GM18498 (cell line): ENCODE data around the gene ADGRL3.

Experiments
- ATAC-seq: cut with Tn5 transposase; IDR thresholded peaks from one replicate; pipeline ENCODE4 v1.9.1; 2021; ENCODE audit warnings: mild to moderate bottlenecking, moderate library complexity; ENCODE audit not compliant: unreplicated experiment

ADGRL3 gene

DNA sequence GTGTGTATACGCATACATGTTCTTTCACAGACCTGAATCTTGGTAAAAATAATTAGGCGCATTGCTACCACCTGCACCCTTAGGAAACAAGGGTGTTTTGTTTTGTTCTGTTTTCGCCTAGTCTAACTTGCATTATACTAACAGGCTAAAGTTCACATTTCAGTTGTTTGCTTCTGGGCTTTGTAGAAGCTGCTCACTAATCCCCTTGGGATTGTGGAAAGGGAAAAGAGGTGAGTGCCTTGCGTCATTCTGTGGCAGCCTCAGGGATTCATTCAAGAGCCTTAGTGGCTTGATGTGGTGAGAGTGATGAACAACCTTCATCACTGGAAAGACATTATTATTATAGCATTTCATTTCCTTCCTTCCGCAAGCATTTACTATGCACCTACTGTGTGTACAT, 331.1 kb downstream of the ADGRL3 start:
- ATAC-seq, result no peak

DNA sequence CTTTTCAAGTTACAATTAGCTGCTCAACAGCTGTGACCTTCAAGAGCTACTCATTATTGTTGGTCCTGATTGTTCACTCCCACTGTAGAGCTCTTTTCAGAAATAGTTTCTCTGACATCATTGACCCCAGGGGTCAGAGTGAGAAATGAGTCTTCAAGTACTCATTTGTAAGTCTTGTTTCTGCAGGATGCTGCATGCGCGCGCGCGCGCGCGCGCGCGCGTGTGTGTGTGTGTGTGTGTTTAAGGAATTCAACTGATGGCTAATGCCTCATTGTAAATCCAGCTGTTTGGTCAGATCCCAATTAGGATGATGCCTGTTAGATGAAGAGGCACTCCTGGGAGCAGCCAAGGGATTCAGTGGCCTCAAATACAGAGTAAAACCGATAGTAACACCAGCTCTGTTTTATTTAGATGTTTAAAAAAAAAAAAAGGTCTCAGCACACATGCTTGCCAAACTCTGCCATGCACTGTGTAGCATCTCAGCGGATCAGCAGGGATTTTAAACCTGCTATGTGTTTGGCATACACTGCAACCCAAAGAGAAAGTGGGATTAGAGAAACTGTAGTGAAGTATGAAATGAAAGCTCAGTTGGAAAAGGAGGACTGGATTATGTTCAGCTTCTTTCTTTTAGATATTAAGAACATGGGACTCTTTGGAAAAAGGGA, 332.3 kb downstream of the ADGRL3 start:
- no peak for ATAC-seq

DNA sequence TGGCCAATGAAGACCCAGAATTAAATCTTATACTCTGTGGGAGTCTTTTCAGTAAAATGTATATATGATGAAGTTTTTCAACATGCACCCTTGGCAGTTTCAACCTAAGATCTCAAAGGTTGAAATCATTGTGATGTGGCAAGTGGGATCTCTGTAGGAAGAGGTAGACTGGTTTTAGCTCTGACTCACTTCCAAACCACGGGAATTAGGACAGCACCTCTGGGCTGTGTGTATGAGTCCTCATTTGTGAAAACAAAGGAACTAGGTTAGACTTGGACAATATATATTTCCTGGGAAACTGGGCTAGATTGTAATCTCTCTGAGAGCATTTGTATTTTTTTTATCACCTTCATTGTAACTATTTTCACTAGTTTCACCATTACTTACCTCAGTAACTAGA, 333.0 kb downstream of the ADGRL3 start:
- ATAC-seq, result no peak

DNA sequence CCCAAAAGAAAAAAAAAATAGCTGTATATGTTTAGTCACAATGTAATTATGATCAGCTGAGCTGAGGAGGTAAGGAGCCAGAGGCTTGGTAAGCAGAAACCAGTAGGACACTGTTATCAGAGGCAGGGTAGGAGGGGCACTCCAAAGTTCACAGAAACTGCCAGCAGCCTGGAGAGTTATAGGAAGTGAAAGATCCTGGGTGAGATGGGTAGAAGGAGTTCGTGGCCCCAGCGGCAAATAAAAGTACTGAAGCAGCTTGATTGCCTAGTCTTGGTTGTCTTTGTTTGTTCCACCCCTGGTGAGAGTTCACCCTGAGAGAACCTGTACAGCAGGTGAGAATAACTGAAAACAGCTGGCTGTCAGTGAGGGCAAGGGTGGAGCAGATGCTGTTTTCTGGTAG, 340.8 kb downstream of the ADGRL3 start:
- ATAC-seq, result no peak

DNA sequence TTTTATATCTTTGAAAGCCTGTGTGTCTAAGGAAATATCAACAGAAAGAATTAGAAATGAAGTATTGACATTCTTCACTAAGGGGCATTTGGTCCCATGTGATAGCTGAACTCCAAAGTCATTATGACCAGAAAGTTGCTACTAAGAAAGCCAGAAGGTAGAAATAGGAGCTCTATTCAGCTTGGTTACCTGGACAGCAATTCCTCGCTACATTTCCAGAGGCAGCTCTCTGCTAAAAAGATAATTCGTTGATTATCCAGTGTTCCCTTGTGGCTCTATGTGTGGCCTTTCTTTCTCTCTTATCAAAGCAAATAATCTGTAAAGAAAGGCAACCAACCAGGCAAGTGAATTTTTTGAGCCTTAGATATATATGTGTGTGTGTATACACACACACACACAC, 341.3 kb downstream of the ADGRL3 start:
- ATAC-seq, result no peak

DNA sequence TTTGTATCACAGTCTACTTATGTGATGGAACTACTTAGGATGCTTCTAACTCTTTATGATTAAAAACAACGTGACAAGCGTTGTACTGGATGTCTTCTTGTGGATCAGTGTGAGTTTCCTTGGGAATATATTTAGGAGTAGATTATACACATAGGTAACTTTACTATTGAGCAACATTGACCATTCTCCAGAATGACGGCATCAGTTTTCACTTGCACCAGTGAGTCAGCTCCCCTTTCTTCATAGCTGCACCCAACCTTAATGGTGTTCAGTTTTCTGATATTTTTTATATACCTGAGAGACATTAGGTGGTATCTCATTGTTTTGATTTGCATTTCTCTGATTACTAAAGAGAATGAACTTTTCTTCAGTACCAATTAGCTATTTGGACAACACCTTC, 343.9 kb downstream of the ADGRL3 start:
- no peak for ATAC-seq

DNA sequence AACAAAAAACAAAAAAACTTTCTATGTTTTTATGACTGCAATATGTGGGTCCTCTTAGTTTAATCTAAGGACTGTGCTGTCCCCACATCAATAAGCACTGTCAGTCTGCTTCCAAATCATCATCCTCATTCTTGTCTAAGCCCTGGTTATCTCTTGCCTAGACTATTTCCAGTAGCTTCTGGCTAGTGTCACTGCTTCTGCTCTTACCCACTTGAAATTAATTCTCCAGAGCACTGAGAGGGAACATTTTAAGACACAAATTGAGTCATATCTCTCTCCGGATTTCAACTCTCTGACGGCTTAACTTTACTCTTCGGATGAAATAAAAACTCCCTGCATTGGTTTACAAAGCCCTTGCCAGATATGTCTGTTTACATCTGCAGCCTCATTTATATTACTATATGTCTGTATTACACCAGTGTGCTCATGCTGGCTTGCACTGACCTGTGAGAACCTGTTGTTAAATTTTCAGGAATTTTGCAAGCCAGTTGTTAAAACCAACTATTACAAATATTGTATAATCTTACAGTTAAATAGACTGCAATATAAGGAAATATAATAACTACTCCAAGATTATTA, 345.9 kb downstream of the ADGRL3 start:
- ATAC-seq, result no peak

DNA sequence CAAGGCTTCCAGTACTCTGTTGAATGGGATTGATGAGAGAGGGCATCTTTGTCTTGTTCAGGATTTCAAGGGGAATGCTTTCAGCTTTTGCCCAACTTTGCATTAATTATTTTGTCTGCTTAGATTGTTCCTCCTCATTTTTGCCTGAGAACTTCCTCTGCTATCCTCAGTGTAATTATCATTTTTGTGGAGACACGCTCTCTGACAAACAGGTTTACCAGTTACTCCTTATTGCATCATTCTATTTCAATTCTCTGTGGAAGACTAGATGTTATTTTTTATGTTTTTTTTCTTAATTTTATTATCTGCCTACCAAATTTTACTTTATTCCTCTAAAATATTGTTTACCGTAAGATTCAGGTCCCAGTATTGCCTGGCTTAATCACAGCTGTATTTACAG, 349.2 kb downstream of the ADGRL3 start:
- ATAC-seq, result no peak

DNA sequence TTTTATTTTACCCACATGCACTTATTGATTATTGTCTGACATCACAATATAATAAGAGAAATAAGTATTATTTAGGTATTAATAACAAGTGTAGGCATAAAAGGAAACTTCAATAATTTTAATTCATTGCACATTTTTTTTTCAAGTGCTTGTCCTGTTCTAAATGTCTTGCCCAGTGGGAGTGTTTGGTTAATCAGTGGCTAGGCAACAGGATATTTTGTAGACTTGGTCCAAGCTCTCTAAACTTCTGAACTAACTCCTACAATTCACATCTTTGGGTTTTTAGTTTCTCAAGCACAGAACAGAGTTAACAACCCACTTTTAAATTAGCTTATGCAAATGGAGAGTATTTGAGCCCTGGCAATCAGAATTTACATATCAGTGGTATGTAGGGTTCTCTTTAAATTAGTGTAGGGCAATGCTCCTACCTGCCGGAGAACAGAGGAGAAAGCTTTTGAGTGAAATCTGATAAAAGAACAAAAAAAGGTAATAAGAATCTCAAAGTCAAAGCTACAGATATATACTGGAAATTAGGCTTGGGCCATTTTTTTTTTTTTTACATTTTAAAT, 353.5 kb downstream of the ADGRL3 start:
- ATAC-seq, result no peak

DNA sequence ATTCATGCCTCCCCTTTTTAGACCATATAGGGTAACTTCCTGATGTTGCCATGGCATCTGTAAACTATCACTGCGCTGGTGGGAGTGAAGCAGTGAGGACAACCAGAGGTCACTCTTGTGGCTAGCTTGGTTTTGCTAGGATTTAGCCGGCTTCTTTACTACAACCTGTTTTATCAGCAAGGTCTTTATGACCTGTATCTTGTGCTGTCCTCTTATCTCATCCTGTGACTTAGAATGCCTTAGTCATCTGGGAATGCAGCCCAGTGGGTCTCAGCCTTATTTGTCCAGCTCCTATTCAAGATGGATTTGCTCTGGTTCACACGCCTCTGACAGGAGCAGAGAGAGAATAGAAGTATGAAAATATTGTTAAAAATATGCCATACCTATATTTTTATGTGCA, 355.7 kb downstream of the ADGRL3 start:
- no peak for ATAC-seq

DNA sequence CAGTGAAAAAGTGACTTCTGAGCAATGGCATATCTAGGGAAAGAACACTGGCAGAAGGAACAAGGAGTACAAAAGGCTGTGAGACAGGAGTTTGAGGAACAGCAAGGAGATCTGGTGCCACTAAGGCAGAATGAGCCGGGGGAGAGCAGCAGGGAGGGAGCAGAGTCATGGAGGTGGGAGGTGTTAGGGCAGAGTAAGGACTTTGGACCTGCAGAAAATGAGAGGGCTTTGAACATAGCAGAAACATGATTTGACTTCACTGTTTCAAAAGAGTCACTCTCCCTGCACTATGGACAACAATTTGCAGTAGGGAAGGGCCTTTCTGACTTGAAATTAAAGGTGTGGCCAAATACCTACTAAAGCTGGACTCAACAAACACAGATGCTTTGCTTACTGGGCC, 356.2 kb downstream of the ADGRL3 start:
- no peak for ATAC-seq

DNA sequence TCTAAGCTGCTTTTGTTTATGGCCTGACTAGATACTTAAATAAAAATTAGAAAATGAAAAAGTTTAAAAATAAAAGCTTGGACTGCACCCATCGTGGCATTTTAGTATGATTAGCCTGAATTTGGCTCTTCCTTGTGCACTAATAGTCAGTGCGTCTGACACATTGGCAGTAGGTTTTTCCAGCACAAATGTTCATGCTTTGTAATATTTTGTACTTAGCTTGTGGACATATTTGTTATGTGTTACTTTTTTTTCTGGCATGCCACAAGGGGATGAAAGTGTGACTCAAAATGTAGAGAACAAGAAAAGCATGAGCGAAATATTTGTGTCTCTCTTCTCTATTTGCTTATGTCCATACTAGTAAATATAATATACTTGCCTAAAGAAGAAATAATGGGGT, 359.3 kb downstream of the ADGRL3 start:
- no peak for ATAC-seq

DNA sequence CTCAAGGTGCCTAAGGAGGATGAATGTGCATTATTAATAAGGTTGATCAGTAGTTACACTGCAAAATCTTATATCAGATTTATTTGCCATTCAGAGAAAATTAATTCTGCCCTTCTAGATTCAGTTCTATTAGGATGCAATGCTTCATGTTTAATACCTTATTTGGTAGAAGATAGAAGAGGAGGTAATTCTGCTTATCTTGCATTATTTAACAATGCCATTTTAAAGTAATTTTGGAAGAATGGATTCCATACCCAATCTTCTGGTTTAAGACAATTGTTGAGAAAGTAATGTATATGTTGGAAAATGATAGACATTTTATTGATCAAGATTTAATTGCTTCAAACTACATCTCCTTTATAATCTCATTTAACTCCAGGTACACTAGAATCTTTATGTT, 360.9 kb downstream of the ADGRL3 start:
- no peak for ATAC-seq

DNA sequence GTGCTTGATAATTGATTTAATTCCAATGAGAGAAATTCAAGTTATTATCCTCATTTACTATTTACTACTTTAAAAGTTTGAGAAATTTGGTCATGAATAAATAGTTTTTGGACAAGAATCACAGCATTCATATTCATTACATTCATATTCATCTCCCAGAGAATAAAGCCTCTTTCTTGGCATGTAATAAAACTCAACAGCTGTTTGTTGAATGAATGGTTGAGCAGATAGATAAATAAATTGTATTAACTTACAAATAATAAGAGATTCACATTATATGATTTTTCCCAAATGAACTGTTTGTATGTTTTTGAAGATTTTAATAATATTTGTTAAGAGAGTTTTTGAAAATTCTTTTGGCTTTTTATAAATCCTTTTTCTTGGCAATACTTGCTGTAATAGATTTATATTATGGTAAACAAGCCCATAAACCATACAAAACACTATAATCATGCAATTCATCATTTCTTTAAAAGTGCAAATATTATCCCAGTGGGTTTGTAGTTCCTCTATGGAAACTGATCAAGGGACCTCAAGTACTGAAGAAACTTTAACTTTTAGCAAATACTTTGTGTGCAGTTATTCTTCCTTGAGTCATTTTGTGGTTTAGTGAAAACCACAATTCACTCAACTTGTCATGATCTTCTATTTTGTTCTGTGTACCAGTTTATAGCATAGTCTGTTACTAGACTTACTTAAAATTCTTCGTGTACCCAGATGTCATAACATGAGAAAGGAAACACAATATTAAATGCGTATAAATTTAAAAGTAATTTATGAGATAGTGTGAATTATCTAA, 371.8 kb downstream of the ADGRL3 start:
- no peak for ATAC-seq

DNA sequence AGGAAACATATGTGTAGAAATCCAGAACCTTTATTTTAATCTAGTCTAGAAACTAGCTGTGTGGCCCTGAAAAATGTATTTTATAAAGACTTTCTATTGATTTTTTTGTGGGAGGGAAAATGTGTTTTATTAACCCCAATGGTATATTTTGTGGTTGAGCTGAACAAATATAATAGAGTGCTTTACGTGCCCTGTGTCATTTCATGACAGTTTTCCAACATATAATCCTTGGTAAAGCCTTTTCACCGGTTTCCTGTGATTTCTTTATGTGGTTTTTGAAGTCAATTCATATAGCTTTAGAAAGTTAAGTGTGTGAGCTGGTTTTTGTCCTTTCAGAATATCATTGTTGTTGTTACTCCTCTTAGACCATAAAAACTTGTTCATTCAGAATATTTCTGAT, 375.7 kb downstream of the ADGRL3 start:
- ATAC-seq, result no peak

DNA sequence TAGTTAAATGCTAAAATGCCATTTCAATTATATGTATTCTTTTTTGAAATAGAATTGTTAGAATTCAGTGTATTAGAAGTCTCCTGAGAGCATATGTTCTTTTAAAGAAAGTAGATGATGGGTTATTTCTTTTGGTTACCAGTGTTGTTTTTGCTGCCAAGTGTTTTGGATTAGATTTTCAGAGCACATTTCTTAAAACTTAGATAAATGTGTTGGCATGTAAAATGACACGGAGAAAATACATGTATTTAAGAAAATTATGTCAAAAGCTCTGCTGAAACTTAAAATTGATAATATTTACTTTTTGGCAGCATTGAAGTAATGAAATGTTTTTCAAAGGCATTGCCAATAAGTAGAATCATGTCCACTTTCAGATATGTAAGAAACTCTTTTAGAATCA, 379.7 kb downstream of the ADGRL3 start:
- ATAC-seq, result no peak

DNA sequence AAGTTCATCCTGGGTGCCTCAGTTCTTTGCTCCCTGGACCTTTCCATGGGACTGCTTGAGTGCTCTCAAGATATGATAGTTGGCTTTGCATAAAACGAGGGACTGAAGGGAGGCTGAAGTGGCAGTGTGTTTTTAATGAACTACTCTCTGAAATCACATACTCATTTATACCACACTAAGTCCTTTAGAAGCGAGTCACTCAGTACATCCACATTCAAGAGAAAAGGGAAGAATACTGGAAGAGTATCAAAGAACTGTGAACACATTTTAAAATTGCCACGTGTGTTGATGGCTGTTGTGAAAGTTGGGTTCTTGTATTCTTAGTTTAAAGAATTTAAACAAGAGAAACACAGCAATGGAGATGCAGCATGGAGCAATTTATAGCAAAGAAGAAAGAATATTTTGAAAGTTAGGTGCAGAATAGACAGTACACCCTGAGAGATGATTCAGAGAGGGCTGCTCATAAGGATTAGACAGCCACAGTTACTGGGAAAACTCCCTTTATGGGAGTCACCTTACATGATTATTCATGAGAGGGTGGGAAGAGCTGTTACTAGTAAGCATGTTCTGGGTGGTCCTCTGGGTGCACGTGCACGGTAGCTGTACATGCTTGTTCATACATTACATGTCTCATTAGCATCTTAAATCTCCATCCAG, 380.7 kb downstream of the ADGRL3 start:
- no peak for ATAC-seq

DNA sequence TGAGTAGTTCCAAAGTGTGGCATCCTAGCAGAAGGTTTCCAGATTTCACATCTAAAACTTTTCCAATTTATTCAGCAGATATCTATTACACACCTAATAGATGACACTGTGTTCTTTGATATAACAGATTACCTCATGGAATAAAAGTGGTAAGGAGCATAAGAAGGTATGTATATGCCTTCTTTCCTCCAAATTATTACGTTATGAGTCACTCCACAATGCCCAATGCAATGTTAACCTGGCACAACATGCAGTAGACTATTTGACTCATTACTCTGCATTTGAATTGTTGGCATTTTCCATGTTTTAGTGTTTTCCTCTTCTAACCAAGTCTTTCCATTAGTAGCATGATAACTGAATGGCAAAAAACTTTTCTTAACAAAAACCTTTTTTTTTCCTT, 383.6 kb downstream of the ADGRL3 start:
- ATAC-seq, result no peak

DNA sequence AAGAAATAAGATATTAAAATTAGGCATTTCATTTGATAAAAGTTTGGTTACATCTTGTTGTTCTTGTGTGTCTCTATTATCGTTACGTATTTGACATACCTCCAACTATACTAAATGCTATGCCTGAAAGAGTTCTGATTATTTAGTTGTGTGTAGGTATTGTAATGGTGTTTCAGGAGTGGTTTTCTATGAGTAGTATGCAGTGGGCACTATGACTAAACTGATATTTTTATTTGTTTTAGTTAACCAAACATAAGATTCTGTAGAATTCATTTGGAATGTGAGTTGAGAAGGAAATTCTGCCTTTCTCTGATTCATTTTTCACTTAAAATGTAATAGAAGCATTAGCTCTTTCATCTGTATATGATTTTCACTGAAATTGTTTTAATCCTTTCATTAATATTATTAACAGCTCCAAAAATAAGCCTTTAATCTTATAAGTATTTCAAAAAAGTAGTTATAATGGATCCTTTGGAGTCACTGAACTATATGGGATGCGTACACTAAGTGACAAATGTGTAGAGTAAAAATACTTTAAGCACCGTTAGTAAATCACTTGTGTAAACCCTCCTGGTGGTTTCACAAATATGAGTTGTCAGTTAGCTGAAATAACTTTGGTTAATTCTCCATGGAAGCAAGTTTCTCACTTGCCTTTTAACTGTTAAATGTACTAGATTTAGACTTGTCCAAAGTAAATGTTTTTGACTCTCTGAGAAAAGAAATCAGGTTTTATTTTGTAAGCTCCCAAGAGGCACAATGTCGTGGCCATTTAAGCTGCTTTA, 388.7 kb downstream of the ADGRL3 start:
- no peak for ATAC-seq

DNA sequence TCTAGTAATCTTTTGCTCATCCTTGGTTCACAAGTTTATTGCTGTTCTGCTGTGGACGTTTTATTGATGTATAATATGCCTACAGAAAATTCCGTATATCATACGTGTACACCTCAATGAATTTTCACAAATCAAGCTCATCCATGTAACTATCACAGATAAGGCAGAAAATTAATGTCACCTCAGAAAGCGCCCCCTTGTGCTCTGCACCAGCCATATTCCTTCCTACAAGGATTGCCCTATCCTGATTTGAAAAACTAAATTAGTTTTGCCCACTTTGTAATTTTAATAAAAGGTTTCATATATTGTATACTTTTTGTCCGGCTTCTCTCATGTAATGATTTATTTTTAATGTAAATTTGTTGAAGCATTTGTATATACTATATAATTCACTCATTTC, 390.8 kb downstream of the ADGRL3 start:
- ATAC-seq, result no peak
